Breast epithelium (tissue), 4 donors: Measurements from ENCODE around the gene EFNA1. TPM values are rescaled to one million over a fixed set of nuclear protein-coding genes. Genes with fewer than 3 reads are reported as not detected.

ENCODE experiments used
- DNase-seq, 2 donors: peaks; one replicate each; pipeline ENCODE4 v3.0.0-alpha.2; 2019; ENCODE audit warnings: low spot score in 2 of 2
- H3K27ac ChIP-seq, 2 donors: fragments of 200-600 bp; sonication (generic) in 1 of 2; one replicate each; pipeline ENCODE4 v1.5.1; 2016 to 2019; ENCODE audit warnings: mild to moderate bottlenecking in 1 of 2
- H3K27me3 ChIP-seq, 2 donors: fragments of 200-600 bp; sonication (generic) in 1 of 2; one replicate each; pipeline versions ENCODE4 v1.5.1 to v1.6.0; 2017 to 2019; ENCODE audit warnings: control low read depth in 1 of 2, mild to moderate bottlenecking in 1 of 2
- H3K36me3 ChIP-seq: fragments of 200-600 bp; one replicate; pipeline ENCODE4 v1.5.1; 2019
- H3K4me1 ChIP-seq, 2 donors: fragments of 200-600 bp; sonication (generic); one replicate each; pipeline ENCODE4 v1.5.1; 2016 to 2019; ENCODE audit warnings: control low read depth in 1 of 2
- H3K4me3 ChIP-seq, 3 donors: fragments of 200-600 bp; sonication (generic); 1 replicate in 2 of 3; 2 replicates in 1 of 3; pipeline ENCODE4 v1.5.1; 2016 to 2019; ENCODE audit warnings: mild to moderate bottlenecking in 3 of 3, moderate library complexity in 2 of 3
- H3K9me3 ChIP-seq, 2 donors: fragments of 200-600 bp; sonication (generic) in 1 of 2; one replicate each; pipeline ENCODE4 v1.5.1; 2016 to 2019; ENCODE audit warnings: control low read depth in 1 of 2
- CTCF ChIP-seq, 3 donors: fragments of 450-650 bp; IDR thresholded peaks; one replicate each; pipeline ENCODE4 v1.5.1; 2016 to 2017; ENCODE audit warnings: antibody characterized with exemption in 3 of 3, mild to moderate bottlenecking in 3 of 3, moderate library complexity in 3 of 3
- POLR2A ChIP-seq: fragments of 450-650 bp; IDR thresholded peaks from one replicate; pipeline ENCODE4 v1.6.1; 2016; ENCODE audit warnings: antibody characterized with exemption, mild to moderate bottlenecking, moderate library complexity
- POLR2AphosphoS5 ChIP-seq, 3 donors: sonication (generic); formaldehyde crosslinking; IDR thresholded peaks; one replicate each; pipeline ENCODE4 v1.6.1; 2017; ENCODE audit warnings: antibody characterized with exemption in 3 of 3
- intact Hi-C: fragments of 100-400 bp; cut with DNase I; formaldehyde crosslinking; loops from one replicate; pipeline ENCODE4 v1.15.1; 2023; ENCODE audit warnings: low total_unique reads
- total RNA-seq, 3 donors: library from RNA; depleted of rRNA; stranded (reverse); fragments of >200 nt; gene quantifications; one replicate each; pipeline ENCODE4 v1.1.0, GENCODE V29; 2016

The EFNA1 gene
- total RNA-seq, 3 donors from 2014 or later, result 18.7 to 163 (median 120) TPM

GRCh38 chr1:155108296-155108695 is 19.4 kb upstream of the EFNA1 start:
- no peak for TF ChIP-seq POLR2AphosphoS5 (IDR thresholded peaks at IDR 0.05)
- TF ChIP-seq CTCF (IDR thresholded peaks at IDR 0.05), result no peak
- no peak for TF ChIP-seq POLR2A
- DNase-seq, result no peak
- intact Hi-C loops, result no loop called here
- Histone ChIP-seq H3K27me3 (no peaks in the 10 kb centered on the region), H3K36me3 (no peaks in the 10 kb centered on the region), H3K4me3 (no peak overlapping the region), H3K27ac (no peak overlapping the region), H3K4me1 (no peaks in the 10 kb centered on the region), H3K9me3 (no peaks in the 10 kb centered on the region)

- Histone ChIP-seq H3K9me3 (no peaks in the 10 kb centered on the region), H3K27ac (no peak overlapping the region), H3K4me1 (no peaks in the 10 kb centered on the region), H3K4me3 (no peak overlapping the region), H3K36me3 (no peaks in the 10 kb centered on the region), H3K27me3 (no peaks in the 10 kb centered on the region)
- no peak for DNase-seq
- TF ChIP-seq CTCF (IDR thresholded peaks at IDR 0.05) (no peak), POLR2A (no peak), POLR2AphosphoS5 (IDR thresholded peaks at IDR 0.05) (no peak)
- intact Hi-C loops, result no loop called here
These were observed 17.3 kb upstream of the EFNA1 start for GRCh38 chr1:155110381-155110780.

- no peaks in the 10 kb centered on the region for H3K4me1 ChIP-seq
- H3K27me3 ChIP-seq, result no peaks in the 10 kb centered on the region
- TF ChIP-seq POLR2A, result no peak
- no peak for TF ChIP-seq POLR2AphosphoS5 (IDR thresholded peaks at IDR 0.05)
- no peak for TF ChIP-seq CTCF (IDR thresholded peaks at IDR 0.05)
- no peak overlapping the region for H3K27ac ChIP-seq
- H3K9me3 ChIP-seq, result no peaks in the 10 kb centered on the region
- H3K4me3 ChIP-seq, result no peak overlapping the region
- DNase-seq, result no peak
- H3K36me3 ChIP-seq, result no peaks in the 10 kb centered on the region
- intact Hi-C loops, result no loop called here
These were observed 16.9 kb upstream of the EFNA1 start for GRCh38 chr1:155110826-155111225.

GRCh38 chr1:155113450-155113980 is 14.2 kb upstream of the EFNA1 start:
- Histone ChIP-seq H3K27me3 (no peaks in the 10 kb centered on the region), H3K36me3 (no peaks in the 10 kb centered on the region), H3K4me1 (no peaks in the 10 kb centered on the region), H3K27ac (no peak overlapping the region), H3K9me3 (no peaks in the 10 kb centered on the region), H3K4me3 (no peak overlapping the region)
- no peak for DNase-seq
- no peak for TF ChIP-seq POLR2AphosphoS5 (IDR thresholded peaks at IDR 0.05)
- no peak for TF ChIP-seq POLR2A
- TF ChIP-seq CTCF (IDR thresholded peaks at IDR 0.05), result no peak
- intact Hi-C loops, result no loop called here

GRCh38 chr1:155116113-155116764 is 11.4 kb upstream of the EFNA1 start:
- no peak overlapping the region for H3K4me3 ChIP-seq
- H3K4me1 ChIP-seq, result no peaks in the 10 kb centered on the region
- no peak for DNase-seq
- intact Hi-C loops, result no loop called here
- no peaks in the 10 kb centered on the region for H3K27me3 ChIP-seq
- no peak overlapping the region for H3K27ac ChIP-seq
- TF ChIP-seq CTCF (IDR thresholded peaks at IDR 0.05), result no peak
- no peak for TF ChIP-seq POLR2AphosphoS5 (IDR thresholded peaks at IDR 0.05)
- no peak for TF ChIP-seq POLR2A
- H3K36me3 ChIP-seq, result no peaks in the 10 kb centered on the region
- H3K9me3 ChIP-seq, result no peaks in the 10 kb centered on the region
